Measurements from ENCODE around the gene RNF180.
"Not testable (repeated sequence)": the region's sequence is repeated elsewhere in the genome, so short reads cannot be mapped to it uniquely, and the experiment has no call there.

RNF180 gene

DNA sequence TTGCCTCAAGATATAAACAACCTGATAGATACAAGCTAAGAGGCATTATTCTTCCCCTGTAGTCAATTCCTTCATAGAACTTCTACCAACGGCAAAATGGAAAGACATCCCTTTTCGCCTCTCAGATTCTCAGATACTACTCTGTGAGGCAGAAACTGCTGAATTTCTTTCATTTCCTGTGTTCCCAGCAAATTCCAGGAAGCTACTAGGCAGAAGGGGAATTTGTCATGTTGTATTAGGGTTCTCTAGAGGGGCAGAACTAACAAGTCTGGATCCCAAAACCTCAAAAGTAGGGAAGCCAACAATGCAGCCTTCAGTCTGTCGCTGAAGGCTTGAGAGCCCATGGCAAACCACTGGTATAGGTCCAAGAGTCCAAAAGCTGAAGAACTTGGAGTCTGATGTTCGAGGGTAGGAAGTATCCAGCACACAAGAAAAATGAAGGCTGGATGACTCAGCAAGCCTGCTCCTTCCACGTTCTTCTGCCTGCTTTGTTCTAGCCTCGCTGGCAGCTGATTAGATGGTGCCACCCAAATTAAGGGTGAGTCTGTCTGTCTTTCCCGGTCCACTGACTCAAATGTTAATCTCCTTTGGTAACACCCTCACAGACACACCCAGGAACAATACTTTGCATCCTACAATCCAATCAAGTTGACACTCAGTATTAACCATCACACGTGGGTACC lies 15.2 kb downstream of the RNF180 start:
- DNase-seq = no peak

DNA sequence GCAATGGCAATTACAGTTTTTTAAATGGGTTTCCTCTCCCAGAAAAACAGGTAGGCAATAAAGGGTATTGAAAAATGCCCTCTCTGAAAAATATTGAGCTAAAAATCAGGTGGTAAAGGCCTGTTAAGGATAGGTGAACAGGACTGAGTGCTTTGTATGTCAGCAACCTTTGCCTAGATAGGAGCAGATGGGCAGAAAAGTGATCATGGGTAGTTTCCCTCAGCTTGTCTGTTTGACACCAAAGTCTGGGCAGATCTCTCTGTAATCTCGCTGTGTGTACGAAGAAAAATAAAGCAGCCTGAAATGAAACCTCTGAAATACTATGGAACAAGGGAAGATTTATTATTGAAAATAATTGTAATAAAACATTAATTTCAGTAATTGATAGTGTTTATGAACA lies 15.8 kb downstream of the RNF180 start:
- no peak for DNase-seq

DNA sequence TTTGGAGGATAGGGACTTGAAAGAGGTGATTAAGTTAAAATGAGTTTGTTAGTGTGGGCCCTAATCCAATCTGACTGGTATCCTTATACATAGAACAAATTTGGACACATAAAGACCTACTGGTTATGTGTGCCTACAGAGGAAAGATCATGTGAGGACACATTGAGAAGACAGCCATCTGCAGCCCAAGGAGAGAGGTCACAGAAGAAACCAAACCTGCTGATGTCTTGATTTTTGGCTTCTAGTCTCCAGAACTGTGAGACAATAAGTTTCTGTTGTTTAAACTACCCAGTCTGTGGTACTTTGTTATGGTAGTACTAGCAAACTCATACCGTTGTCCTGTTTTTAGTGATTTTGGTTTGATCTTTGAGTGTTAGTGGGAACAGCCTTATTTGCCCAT lies 18.3 kb downstream of the RNF180 start:
- DNase-seq = no peak

DNA sequence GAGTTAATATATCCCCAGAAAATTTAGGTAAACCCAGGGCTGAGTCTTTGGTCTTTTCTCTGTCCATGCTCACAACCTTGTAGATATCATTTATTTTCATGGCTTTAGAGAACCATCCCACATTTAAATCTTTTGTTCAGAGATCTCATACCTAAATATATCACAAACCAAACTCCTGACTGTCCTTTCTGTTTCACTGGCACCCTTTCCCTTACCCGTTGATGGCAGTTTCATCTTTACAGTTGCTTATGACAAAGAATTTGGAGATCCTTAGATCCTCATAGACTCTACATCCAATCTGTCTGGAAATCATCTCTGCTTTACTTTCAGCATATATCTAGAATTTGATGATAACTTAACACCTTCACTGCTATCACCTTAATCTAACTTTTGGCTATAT lies 19.2 kb downstream of the RNF180 start:
- DNase-seq = no peak

DNA sequence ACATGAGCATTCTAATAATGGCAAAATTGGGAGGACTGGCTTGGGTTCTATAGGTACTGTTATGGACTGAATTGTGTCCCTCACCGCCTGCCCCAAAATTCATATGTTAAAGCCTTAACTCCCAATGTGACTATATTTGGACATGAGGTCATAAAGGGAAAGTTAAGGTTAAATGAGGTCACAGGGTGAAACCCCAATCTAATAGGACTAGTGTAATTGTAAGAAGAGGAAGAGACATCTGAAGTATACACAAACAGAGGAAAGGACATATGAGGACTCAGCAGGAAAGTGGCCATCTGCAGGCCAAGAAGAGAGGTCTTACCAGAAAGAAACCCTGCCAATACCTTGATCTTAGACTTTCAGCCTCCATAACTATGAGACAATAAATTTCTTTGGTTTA lies 23.1 kb downstream of the RNF180 start:
- DNase-seq = no peak

DNA sequence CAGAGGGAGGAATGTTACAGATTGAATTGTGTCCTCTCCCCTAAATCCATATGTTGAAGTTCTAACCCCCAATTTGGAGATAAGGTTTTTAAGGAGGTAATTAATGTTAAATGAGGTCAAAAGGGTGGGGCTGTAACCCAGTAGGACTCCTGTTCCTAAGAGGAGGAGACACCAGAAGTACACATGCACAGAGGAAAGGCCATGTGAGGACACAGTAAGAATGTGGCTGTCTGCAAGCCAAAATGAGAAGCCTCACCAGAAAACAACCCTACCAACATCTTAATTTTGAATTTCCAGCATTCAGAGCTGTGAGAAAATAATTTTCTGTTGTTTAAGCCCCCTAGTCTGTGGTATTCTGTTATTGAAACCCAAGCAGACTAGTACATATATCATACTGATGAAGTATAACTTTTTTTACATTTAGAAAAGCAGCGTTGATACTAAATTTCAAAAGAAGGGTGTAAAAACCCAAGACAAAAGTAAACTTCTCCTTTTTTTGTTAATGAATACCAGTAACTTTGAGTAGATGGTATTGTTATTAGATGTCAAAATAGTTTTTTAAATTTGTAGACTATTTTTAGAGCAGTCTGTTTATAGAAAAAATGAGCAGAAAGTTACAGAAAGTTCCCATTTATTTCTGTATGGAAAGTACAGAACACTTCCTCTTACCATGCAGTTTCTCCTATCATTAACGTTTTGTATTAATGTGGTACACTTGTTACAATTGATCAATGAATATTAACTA lies 25.1 kb downstream of the RNF180 start:
- DNase-seq = no peak

DNA sequence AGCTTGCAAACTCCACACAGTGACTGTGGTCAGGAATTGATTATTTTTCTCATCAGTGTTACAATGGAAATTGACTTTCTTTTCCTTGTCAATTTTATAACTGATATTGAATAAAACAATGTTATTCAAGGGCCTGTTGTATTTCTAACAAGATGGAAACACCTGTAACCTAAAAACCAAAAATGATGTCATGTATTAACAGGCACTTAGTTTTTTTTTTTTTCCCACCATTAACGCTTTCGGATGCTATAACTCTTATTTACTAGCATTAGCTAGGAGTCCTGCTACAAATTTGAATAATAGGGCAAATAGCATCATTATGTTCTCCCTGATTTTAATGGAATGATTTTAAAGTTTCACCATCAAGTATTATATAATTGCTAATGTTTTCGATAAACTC lies 30.3 kb downstream of the RNF180 start:
- no peak for DNase-seq

DNA sequence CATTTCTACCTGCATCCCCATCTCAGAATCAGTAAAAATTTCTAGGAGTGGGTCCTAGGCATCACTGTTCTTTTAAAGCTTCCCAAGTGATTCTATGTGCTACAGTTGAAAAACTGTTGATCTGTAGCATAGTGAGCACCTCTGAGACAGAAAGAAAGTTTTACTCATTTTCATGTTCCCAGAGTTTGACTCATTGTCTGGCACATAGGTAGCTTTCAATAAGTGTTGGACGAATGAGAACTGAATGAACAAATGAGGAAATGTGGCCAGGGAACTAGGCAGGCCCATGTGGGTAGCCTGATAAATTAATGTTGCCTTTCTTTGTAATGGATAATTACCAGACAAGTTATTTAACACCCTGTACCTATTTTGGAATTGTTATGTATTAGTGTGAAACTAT lies 33.8 kb downstream of the RNF180 start:
- no peak for DNase-seq

DNA sequence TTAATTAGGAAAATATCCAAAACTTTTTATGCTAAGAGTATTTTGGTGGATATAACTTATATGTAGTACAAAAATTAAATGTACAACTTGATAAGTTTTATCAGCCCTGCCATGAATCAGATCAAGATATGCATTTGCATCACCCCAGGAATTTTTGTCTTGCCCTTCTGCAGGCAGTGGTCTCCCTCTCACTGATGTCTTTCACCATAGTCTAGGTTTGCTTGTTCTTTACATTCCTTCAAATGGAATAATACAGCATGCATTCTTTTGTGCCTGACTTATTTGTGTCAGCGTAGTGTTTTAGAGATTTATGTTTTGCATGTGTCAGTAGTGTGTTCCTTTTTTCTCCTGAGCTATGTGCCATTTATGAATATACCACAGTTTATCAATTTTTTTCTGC lies 36.4 kb downstream of the RNF180 start:
- no peak for DNase-seq

DNA sequence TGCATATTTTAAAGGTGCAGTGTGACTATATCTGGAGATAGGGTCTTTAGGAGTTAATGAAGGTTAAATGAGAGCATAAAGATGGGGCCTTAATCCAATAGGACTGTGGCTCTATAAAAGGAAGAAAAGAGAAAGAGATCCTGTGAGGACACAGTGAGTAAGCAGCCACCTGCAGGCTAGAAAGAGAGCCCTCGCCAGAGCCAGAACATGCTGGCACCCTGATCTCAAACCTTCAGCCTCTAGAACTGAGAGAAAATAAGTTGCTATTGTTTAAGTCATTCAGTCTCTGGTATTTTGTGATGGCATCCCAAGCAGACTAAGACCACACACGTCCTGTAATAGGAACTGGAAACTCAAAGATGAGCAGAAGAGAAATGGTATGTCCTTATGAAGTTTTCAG lies 41.0 kb downstream of the RNF180 start:
- no peak for DNase-seq

DNA sequence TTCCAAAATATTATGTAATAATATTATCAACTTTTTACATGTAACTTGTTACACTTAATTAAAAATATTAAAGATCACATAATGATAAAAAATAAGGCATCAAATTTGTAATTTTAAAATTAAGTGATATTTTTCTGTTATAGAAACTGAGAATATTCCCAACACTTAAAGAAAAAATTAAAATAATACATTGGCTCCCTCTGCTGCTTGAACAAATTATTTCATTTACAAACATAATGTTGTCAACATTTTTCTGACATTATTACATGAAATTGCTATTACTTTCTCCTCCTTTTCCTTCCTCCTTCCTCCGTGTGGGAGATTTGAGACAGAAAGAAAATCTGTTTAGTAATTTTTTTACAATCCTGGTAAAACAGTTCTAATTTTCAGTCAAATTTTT lies 42.3 kb downstream of the RNF180 start:
- DNase-seq = no peak

DNA sequence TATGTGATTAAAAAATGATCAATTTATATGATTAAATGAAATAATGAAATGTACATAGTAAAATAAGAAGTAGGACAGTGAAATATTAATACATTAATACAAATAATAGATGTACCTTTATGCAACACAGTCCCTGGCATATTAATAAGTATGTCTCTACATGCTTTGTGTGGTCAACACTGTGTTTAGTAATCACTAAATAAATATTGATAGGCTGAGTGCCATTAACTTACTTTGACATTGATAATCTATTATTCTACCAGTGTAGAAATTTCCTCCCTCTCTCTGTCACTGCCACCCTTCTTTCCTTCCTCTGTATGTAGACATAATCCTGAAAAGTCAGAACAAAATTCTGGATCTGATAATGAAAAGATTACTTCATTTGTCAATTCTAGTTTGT lies 43.7 kb downstream of the RNF180 start:
- no peak for DNase-seq

DNA sequence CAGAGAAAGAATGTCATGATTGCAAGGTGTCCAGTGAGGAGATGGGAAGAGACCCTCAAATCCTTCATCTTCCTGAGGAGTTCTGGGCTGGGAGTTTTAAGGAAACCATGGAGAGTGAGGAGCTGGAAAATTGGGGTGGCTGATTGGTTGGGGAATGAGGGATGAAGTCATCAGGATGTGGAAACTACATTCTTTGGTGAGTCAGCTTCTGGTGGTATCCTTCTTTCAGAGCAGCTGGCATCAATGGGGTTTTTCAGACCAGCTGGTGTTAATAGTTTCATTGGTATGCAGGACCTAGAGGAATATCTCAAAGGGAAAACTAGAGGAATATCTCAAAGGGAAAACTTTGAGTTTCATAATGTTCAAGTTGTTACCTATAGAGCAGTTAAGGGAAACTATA lies 45.2 kb downstream of the RNF180 start:
- no peak for DNase-seq

DNA sequence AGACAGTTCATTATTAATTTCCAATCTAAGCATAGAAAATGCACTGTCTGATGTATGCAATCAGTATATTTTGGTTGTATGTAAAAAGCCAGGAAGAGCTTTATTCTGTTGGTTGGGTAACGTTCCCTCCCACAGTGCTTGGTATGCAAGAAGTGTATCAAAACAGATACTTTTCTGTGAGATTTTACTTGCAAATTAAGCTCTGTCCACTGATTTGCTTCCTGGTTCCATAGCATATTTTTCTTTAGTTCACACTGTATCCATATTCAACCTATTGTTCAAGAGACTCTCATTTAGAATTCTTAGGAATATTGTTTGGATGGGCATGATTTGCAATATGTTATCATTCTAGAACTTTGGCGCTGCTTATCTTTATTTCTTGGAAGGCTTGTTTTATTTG lies 47.4 kb downstream of the RNF180 start:
- no peak for DNase-seq

DNA sequence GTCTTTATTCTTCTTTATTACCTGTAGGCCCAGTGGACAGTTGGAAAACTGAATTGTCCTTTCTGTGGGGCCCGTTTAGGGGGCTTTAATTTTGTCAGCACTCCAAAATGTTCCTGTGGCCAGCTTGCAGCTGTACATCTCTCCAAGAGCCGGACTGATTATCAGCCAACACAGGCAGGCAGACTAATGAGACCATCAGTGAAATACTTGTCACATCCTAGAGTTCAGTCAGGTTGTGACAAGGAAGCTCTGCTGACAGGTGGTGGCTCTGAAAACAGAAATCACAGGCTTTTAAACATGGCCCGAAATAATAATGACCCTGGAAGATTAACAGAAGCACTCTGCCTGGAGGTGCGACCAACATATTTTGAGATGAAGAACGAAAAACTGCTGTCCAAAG lies 47.9 kb downstream of the RNF180 start:
- DNase-seq = no peak

DNA sequence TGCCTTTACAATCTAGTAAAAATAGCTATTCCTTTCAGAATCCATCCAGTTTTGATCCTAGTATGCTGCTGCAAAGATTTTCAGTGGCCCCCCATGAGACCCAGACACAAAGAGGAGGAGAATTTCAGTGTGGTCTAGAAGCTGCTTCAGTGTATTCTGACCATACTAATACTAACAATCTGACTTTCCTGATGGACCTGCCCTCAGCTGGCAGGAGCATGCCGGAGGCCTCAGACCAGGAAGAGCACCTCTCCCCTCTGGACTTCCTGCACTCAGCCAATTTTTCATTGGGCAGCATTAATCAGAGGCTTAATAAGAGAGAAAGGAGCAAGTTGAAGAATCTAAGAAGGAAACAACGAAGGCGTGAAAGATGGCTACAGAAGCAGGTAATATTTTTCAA lies 48.5 kb downstream of the RNF180 start:
- no peak for DNase-seq

DNA sequence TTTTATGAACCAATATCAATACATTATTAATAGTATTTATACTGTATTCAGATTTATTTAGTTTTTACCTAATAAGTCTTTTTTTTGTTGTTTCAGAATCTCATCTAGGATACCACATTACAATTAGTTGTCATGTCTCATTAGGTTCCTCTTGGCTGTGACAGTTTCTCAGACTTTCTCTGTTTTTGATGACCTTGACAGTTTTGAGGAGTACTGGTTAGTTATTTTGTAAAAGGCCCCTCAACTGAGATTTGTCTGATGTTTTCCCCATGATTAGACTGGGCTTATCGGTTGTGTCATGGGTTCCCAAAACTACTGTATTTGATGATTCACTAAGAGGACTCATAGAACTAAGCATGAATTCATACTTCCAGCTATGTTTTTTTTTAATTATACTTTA lies 56.3 kb downstream of the RNF180 start:
- DNase-seq = no peak

DNA sequence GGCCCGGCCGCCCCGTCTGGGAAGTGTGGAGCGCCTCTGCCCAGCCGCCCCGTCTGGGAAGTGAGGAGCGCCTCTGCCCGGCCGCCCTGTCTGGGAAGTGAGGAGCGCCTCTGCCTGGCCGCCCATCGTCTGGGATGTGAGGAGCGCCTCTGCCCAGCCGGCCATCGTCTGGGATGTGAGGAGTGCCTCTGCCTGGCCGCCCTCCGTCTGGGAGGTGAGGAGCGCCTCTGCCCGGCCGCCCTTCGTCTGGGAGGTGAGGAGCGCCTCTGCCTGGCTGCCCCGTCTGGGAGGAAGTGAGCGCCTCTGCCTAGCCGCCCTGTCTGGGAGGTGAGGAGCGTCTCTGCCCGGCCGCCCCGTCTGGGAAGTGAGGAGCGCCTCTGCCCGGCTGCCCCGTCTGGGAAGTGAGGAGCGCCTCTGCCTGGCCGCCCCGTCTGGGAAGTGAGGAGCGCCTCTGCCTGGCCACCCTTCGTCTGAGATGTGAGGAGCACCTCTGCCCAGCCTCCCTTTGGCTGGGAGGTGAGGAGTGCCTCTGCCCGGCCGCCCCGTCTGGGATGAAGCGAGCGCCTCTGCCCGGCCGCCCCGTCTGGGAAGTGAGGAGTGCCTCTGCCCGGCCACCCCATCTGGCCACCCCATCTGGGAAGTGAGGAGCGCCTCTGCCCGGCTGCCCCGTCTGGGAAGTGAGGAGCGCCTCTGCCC lies 59.8 kb downstream of the RNF180 start:
- not testable (repeated sequence) for DNase-seq

DNA sequence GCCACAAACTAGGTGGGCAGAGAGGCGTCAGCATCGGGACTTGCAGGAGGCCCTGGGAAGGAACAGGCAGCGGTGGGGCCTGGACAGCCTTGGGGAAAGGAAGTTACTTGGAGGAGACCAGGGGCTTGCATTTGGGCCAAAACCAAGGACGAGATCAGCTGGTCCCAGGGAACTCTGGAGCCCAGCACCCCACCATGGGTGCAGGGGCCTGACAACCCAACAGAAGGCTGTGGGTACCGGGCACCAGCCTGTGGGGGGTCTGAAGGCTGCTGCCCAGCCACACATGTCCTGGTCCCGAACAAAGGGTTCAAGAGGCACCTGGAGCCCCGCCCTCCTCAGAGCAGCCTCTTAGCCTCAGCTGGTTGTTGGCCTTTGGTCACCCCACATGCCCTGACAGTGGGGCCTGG lies 61.5 kb downstream of the RNF180 start:
- DNase-seq = not testable (repeated sequence)

DNA sequence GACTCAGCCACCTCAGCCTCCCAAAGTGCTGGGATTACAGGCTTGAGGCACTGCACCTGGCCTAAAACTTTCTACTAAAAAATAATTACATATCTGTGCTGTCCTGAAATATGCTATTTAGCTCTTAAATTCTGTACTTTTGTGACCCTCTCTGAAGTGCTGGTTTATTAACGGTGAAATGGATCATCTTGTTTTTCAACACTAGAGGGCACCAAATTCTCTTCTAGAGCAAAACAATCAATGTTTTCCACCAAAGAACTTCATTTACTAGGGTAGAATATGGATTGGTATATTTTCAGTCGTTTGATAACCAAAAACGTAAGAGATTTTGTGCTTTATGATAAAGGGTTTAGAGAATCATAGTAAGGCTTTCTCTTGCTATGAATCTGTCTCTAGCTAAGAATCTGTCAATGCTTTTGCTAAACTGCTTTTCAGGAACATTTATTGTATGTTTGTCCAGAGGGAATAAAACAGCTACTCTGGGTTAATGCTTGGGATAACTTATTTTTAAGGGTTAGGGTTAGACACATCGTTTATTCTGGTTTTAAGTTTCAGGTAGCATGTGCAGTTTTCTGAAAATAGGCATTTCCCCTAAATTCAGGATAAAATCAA lies 63.6 kb downstream of the RNF180 start:
- DNase-seq = peak; percentile 9

DNA sequence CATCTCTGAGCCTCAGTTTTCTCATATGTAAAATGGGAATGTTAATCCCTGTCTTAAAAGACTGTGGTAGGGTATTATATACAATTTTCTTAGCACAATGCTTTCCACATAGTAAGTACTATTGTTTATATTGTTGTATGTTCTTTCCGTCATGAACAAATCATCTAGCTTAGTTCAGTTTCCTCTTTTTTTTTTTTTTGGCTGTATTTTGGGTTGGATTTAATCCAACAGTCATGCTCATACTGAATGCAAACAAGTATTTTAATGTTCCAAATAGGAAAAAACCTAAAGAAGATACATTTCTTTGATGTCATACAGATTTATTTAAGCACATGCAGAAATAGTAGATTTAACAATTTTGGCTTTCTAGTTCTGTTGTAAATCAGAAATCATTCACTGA lies 95.1 kb downstream of the RNF180 start:
- DNase-seq = no peak

DNA sequence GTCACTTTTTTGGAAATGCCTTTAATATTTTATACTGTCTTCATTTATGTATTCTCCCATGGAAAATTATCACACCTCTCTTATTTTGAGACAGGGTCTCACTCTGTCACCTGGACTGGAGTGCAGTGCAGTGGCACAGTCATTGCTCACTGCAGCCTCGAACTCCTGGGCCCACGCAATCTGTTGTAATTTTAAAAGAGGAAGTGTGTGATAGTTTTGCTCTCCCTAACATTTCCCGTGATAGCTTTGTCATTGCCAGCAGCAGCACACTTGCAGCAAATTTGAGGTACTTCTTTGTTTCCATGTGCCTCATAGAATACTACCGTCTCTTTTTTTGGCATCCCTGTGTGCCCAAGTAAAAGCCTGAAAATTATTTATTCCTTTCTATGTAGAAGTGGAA lies 103.5 kb downstream of the RNF180 start:
- DNase-seq = no peak

DNA sequence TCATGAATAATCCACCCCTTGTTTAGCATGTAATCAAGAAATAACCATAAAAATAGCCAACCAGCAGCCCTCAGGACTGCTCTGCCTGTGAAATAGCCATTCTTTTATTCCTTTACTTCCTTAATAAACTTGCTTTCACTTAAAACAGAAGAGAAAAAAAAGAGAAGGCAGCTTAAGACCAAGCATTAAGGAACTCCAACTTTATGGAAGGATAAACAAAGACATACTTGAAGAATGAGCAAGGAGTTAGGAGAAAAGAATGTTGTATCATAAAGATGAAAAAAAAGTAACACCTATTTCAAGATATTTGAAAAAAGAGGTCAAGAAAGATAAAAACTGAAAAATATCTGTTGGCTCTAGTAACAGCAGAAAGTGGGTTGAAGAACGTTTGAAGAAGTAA lies 107.6 kb downstream of the RNF180 start:
- DNase-seq = no peak

Measured in CD4-positive, alpha-beta T cell treated with Interleukin-12 subunit alpha and Interleukin-12 subunit beta, for 1 hour (primary cell).